CD4-positive, alpha-beta T cell treated with Interleukin-1 beta for 1 hour (primary cell): ENCODE data around the gene ZNF700.
A peak's percentile ranks its signal among the peaks of the same experiment; 100 is the strongest.
"Not testable (repeated sequence)": the region's sequence is repeated elsewhere in the genome, so short reads cannot be mapped to it uniquely, and the experiment has no call there.

Source experiments
- DNase-seq, 2 donors: peaks; one replicate each; pipeline ENCODE4 v3.0.0-alpha.2; 2020 to 2022

Gene ZNF700

DNA sequence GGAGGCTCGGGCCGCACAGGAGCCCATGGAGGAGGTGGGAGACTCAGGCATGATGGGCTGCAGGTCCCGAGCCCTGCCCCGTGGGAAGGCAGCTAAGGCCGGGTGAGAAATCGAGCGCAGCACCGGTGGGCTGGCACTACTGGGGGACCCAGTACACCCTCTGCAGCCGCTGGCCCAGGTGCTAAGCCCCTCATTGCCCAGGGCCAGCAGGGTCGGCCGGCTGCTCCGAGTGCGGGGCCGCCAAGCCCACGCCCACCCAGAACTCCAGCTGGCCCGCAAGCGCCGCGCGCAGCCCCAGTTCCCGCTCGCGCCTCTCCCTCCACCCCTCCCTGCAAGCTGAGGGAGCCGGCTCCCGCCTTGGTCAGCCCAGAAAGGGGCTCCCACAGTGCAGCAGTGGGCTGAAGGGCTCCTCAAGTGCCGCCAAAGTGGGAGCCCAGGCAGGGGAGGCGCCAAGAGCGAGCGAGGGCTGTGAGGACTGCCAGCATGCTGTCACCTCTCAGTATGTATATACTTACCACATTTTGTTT, 16.5 kb downstream of the ZNF700 start:
- not testable (repeated sequence) for DNase-seq

DNA sequence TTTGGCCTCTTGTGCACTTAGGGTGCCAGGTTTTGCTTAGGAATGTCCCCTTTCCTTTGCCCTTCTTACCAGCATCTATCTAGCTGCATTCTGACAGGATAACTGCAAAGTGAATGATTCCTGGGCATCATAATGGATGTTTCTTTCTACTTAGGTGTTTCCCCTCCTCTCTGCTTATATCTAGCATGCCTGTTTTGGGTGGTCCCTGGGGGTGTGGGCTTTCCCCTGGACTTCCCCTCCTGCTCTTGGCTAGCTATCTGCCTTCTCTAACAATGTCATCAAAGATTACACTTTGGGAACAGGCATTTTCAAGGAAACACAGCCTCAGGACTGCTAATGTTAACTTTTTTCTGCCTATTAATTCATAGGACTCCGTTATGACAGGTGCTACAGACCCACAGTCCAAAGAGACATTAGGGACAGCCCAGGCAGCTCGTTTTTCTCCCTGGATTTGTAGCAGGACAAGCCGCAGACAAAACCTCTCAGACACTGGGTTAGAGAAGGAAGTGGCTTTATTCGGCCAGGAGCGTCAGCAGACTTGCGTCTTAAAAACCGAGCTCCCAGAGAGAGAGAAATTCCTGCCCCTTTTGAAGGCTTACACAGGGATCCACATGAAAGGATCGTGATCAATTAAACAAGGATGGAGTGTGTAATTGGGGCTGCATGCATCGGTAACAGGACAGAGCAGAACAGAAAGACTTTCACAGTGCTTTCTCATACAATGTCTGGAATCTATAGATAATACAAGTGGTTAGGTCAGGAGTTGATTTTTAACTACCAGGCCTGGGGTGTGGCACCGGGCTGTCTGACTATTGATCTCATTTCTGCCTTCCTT, 17.3 kb downstream of the ZNF700 start:
- no peak for DNase-seq

DNA sequence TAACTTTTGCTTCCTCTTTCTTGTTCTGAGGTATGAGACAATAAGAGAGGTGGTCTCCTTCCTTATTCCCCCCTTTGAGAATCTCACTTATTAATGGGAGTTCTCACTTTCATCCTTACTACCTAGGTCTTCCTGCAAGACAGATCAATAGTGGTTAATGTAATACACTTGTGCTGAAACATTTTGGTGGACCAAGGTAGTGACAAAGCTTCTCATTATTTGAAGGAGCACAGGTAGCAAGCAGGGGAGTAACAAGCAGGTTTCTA, 17.9 kb downstream of the ZNF700 start:
- no peak for DNase-seq

DNA sequence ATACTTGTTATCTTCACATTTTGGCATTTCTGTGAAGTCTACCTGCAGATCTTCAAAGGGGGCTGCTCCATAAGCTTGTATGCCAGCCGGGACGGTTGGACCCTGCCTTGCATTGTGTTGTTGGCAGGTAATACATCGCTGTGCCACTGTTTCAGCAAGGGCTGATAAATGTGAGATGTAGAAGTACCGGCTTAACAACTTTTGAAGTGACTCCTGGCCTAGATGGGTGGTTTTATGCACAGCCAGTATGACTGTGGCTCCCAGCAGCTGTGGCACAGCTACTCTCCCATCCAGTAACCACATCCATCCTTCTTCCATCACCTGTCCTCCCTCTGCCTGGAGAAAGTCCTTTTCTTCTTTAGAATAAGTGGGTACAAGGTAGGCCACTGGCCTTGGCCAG, 19.7 kb downstream of the ZNF700 start:
- no peak for DNase-seq

DNA sequence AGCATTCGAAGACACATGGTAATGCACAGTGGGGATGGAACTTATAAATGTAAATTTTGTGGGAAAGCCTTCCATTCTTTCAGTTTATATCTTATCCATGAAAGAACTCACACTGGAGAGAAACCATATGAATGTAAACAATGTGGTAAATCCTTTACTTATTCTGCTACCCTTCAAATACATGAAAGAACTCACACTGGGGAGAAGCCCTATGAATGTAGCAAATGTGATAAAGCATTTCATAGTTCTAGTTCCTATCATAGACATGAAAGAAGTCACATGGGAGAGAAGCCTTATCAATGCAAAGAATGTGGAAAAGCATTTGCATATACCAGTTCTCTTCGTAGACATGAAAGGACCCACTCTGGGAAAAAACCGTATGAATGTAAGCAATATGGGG, 23.7 kb downstream of the ZNF700 start:
- DNase-seq, result no peak

DNA sequence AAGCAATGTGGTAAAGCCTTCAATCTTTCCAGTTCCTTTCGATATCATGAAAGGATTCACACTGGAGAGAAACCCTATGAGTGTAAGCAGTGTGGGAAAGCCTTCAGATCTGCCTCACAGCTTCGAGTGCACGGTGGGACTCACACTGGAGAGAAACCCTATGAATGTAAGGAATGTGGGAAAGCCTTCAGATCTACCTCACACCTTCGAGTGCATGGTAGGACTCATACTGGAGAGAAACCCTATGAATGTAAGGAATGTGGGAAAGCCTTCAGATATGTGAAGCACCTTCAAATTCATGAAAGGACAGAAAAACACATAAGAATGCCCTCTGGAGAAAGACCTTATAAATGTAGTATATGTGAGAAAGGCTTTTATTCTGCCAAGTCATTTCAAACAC, 24.3 kb downstream of the ZNF700 start:
- DNase-seq, result no peak

DNA sequence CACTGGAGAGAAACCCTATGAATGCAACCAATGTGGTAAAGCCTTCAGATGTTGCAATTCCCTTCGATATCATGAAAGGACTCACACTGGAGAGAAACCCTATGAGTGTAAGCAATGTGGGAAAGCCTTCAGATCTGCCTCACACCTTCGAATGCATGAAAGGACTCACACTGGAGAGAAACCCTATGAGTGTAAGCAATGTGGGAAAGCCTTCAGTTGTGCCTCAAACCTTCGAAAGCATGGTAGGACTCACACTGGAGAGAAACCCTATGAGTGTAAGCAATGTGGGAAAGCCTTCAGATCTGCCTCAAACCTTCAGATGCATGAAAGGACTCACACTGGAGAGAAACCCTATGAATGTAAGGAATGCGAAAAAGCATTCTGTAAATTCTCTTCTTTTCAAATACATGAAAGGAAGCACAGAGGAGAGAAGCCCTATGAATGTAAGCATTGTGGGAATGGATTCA, 24.7 kb downstream of the ZNF700 start:
- not testable (repeated sequence) for DNase-seq

DNA sequence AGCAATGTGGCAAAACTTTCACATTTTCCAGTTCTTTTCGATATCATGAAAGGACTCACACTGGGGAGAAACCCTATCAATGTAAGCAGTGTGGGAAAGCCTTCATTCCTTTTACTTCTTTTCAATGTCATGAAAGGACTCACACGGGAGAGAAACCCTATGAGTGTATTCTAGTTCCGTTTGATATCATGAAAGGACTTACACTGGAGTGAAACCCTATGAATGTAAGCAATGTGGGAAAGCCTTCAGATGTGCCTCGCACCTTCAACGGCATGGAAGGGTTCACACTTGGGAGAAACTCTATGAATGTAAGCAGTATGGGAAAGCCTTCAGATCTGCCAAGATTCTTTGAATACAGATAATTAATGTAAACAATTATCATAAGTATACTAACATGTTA, 25.4 kb downstream of the ZNF700 start:
- no peak for DNase-seq

DNA sequence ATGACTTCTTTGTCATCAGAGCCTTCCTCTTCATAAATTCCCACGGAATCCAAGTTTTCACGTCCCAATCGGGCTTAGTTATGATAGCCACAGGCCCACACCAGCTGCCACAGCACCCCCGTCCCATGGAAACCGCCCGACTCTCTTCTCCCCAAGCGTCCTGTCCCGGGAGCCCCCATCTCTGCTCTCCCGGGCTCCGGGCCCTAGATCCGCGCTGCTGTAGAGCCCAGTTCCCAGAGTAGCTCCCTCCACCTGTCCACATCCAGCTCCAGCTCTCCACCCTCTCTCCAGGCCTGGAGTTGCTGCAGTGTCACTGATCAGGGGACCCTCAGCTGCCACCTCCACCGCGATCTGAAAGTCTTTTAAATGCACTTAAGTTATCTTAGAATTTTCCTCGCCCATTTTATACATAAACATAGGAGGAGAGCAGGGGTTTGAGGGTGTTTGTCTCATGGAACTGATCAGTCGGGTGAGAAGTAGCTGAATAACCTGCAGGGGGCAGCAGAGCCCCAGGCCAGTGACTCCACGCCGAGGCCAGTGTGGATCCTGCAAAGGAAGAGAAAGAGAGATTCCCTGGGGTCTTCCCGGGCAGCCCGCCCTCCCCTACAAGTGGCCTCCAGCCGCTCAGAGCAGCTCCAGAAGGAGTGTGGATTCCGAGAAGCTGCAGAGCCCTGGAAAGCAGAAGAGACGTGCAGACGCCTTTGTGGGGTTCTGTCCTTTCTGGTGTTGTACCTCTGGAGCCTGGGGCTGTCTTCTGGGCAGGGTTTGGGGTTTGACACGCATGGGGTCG, 38.9 kb downstream of the ZNF700 start:
- DNase-seq, result peak; percentile 72 to 77

DNA sequence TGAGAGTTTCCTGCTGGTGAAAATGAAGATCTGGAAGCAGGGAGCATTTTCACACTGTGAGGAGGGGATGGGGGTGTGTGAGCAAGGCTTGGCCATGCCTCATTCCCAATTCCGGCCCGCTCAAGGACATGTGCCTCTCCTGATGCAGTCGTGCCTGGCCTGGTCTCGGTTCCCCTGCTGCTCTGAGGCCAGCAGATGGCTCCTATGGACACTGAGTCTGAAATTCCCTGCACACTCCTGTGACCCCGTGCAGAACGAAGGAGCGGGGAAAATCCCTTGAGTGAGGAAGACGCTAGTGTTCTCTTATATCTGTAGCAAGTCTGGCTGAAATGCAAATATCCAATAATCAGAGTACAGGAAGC, 39.6 kb downstream of the ZNF700 start:
- DNase-seq, result no peak

DNA sequence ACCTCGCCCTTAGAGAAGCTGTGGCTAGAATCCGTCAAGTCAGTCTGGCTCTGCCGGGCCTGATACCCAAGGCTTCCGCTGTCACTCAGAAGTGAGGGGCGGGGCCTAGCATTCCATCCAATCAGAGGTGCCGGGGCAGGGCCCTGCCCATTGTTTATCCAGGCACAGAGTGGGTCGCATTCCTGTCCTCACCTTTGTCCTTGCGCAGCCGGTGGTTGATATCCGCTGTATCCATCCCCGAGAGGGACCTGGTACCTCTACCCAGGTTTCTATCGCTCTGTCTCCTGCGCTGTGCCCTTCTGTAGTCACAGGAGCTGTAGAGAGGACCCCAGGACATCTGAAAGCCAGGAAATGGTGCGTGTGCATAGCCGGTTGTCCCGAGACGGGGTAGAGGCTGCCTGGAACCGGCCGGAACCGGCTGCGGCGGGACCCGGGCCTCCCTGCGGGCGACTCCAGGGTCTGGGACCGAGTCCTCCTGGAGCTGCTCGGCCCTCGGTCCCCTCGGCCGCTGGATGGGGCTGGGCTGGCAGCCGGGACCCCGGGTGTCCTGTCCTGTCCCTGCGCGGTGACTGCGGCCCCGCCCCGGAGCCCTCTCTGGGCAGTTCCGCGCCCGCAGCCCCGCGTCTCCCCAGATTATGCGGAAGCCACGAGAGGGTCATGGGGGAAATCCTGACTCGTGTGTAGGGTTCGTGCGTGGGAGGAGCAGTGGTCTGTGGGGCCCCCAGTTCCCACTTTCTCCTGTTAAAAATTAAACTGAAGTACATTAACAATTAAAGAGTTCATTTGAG, 40.1 kb downstream of the ZNF700 start, which contains the start of gene ZNF763:
Gene ZNF763 (plus strand): TSS at position 183 of the 788 bp plus-strand sequence. CDS start 169 bp downstream, at position 352.
- DNase-seq, result peak; percentile 91 to 92

DNA sequence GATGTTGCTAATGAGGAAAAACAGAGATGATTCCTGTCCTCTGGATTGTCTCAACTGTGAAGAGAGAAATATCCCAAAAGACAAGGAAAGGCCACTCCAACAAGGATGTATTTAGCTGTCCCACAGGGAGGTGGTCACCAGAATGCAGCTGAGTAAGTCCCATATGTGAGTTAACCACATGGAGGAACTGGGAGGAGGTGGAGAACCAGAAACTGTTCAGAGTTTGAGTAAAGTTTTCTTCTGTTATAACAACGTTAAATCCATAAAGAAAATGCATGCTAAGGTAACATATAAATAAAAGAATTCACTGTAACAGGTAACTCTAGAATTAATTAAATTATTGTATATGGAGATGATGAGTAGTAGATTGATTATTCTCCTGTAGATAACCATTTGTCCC, 45.3 kb downstream of the ZNF700 start:
- no peak for DNase-seq

DNA sequence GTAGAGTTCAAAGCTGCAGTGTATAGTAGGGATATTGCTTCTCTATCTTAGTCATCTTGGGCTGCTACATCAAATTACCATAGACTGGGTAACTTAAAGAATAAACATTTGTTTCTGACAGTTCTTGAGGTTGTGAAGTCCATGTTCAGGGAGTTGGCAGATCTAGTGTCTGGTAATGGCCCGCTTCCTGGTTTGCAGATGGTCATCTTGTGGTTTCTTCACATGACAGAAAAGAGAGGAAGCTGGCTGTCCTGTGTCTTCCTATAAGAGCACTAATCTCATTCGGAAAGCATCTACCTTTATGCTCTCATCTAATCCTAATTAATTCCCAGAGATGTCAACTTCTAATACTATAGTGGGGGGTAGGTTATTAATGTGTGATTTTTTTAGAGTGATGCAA, 46.1 kb downstream of the ZNF700 start:
- DNase-seq, result peak in 1 of 2 donors; percentile 3

DNA sequence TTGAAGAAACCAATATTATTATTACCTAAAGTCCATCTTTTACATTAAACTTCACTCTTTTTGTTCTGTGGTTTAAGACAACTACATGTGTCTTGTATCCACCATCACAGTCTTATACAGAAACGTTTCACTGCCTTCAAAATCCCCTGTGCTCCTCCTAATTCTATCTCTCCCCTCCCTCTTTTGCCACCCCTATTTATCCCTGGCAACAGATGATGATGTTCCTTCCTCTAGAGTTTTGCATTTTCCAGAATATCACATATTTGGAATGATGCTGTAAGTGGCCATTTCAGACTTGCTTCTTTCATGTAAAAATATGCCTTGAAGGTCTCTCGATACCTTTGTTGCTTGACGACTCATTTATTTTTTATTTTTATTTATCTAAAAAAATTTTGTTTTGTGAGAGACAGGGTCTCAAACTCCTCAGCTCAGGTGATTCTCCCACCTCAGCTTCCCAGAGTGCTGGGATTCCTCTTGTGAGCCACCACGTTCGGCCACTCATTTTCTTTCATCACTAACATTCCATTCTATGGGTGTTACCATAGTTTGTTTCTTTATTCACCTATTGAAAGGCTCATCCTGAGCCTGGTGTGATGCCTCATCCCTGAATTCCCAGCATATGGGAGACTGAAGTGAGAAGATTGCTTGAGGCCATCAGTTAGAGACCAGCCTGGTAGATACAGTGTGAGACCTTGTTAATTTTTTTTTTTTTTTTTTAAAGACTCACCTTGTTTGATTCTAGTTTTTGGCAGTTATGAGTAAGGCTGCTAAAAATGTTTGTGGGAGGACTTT, 48.3 kb downstream of the ZNF700 start:
- DNase-seq, result no peak

DNA sequence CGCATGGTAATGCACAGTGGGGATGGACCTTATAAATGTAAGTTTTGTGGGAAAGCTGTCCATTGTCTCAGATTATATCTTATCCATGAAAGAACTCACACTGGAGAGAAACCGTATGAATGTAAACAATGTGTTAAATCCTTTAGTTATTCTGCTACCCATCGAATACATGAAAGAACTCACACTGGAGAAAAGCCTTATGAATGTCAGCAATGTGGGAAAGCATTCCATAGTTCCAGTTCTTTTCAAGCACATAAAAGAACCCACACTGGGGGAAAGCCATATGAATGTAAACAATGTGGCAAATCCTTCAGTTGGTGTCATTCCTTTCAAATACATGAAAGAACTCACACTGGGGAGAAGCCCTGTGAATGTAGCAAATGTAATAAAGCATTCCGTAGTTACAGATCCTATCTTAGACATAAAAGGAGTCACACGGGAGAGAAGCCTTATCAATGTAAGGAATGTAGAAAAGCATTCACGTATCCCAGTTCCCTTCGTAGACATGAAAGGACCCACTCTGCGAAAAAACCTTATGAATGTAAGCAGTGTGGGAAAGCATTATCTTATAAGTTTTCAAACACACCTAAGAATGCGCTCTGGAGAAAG, 53.7 kb downstream of the ZNF700 start:
- DNase-seq, result no peak

DNA sequence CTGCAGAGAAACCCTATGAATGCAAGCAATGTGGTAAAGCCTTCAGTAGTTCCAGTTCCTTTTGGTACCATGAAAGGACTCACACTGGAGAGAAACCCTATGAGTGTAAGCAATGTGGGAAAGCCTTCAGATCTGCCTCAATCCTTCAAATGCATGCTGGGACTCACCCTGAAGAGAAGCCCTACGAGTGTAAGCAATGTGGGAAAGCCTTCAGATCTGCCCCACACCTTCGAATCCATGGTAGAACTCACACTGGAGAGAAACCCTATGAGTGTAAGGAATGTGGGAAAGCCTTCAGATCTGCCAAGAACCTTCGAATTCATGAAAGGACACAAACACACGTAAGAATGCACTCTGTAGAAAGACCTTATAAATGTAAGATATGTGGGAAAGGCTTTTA, 54.6 kb downstream of the ZNF700 start:
- DNase-seq, result no peak

DNA sequence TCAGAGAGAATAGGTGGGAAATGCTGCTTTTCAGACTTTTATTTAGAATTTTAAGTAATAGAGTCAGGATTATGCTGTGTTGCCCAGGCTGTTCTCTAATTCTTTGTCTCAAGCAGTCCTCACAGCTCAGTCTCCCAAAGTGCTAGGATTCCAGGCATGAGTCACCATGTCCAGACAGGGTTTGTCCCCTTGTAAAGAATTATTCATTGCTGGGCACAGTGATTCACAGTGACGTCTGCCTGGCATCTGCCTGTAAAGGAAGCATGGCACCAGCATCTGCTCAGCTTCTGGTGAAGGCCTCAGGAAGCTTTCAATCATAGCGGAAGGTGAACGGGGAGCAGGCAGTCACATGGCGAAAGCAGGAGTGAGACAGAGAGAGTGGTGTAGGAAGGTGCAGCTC, 57.6 kb downstream of the ZNF700 start:
- DNase-seq, result no peak

DNA sequence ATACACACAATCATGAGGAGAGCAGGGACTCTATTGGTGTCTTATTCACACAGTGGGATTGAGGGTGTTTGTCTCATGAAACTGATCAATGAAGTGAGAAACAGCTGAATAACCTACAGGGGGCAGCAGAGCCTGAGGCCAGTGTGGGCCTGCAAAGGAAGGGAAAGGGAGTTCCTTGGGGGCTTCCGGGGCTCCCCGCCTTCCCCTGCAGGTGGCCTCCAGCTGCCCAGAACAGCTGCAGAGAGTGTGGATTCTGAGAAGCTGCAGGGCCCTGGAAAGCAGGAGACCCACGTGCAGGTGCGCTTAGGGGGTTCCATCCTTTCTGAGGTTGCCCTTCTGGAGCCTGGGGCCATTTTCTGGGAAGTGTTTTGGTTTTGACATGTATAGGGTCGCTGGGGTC, 60.1 kb downstream of the ZNF700 start:
- peak in 1 of 2 donors; percentile 17 for DNase-seq

DNA sequence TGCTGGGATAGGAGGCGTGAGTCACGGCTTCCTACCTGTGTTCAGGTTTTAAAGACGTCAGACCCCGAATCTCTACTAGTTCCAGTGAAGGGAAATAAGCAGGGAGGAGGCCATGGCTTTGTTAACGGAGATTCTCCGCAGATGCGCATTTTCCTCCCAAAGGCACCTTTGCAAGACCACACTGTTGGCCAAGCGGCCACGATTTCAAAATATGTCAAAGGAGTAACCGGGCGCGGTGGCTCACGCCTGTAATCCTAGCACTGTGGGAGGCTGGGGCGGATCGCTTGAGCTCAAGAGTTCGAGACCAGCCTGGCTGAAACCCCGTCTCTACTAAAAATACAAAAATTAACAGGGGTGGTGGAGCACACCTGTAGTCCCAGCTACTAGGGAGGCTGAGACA, 61.8 kb downstream of the ZNF700 start:
- no peak for DNase-seq

DNA sequence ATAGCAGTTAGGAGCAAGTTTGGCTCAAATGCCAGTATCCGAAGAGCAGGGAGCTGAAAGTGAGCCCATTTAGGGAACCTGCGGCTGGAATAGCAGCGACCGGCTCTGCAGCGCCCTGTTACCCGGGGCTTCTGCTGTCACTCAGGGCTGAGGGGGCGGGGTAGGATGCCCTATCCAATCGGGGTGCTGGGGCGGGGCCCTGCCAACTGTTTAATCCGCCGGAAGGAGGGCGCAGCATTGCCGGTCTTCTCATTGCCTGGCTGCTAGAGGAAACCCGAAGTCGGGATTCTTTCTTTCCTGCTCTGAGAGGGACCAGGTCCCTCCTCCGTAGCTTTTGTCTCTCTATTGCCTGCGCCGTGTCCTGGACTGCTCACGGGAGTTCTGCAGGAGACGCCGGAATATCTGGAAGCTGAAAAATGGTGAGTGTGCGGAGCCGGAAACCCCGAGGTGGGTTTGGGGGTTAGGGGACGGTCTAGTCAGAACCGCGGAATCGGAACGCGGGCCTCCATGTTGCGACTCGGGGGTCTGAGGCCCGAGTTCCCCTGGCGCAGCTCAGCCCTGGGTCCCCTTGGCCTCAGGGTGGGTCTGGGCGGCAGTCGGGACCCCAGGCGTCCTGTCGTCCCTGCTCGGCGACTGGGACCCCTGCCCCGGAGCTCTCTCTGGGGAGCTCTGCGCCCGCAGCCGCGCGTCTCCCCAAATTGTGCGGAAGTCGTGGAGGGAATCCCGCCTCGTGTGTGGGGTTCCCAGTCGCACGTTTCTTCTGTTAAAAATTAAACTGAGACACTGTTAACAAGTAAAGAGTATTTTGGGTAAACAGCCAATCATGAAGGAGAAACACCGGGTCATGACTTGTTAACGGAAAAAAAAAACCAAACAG, 62.7 kb downstream of the ZNF700 start:
- DNase-seq, result peak; percentile 89 to 91

DNA sequence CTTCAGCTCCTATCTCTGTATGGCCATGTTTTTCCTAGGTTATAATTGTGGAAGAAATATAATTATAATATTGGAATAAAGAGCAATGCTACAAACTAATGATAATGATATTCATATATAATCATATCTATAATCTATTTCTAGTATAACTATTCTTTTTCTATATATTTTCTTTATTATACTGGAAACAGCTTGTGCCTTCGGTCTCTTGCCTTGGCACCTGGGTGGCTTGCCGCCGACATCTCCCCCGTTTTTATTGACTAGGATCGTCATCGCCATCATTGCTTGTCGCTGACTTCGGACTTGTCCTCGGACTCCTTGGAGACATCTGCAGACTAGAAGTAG, 64.2 kb downstream of the ZNF700 start:
- no peak for DNase-seq
